Measurements from ENCODE around the gene ABLIM2. TPM values are rescaled to one million over a fixed set of nuclear protein-coding genes. Genes with fewer than 3 reads are reported as not detected.

Gene ABLIM2
- total and polyA plus RNA-seq, 2 experiments from 2014 or later, result 1.5 to 4.3 TPM

DNA sequence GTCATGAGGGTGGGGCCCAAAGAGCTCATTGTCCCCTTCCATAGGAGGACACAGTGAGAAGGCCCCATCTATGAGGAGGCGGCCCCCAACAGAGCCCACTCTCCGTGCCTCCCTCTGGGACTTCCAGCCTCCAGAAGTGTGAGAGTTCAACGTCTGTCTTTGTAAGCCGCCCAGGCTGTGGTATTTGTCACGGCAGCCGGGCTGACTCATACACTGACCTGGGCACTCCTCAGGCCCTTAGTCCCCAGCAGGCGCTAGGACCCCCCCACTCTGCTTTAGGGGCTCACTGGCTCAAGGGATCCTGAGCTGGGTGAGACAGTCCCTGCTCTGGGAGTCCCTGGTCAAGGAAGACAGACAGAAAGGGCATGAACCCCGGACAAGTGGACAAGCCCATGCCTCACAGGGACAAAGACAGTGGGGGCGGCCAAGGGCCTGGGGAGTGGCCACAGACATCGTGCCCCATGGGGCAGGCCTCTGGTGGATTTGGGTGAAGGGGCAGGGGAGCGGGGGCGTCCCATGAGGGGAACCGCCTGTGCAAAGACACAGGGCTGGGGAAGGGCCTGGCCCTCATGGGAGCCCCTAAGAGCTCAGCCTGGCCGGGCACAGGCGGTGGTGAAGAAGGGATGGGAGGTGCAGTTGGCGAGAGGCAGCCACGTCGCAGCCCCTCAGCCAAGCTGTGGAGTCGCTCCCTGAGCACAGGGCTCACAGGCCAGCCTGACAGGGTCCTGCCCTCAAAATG, 21.5 kb downstream of the ABLIM2 start (continued):
- TF ChIP-seq, protein P1, sequence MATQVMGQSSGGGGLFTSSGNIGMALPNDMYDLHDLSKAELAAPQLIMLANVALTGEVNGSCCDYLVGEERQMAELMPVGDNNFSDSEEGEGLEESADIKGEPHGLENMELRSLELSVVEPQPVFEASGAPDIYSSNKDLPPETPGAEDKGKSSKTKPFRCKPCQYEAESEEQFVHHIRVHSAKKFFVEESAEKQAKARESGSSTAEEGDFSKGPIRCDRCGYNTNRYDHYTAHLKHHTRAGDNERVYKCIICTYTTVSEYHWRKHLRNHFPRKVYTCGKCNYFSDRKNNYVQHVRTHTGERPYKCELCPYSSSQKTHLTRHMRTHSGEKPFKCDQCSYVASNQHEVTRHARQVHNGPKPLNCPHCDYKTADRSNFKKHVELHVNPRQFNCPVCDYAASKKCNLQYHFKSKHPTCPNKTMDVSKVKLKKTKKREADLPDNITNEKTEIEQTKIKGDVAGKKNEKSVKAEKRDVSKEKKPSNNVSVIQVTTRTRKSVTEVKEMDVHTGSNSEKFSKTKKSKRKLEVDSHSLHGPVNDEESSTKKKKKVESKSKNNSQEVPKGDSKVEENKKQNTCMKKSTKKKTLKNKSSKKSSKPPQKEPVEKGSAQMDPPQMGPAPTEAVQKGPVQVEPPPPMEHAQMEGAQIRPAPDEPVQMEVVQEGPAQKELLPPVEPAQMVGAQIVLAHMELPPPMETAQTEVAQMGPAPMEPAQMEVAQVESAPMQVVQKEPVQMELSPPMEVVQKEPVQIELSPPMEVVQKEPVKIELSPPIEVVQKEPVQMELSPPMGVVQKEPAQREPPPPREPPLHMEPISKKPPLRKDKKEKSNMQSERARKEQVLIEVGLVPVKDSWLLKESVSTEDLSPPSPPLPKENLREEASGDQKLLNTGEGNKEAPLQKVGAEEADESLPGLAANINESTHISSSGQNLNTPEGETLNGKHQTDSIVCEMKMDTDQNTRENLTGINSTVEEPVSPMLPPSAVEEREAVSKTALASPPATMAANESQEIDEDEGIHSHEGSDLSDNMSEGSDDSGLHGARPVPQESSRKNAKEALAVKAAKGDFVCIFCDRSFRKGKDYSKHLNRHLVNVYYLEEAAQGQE (IDR thresholded peaks at IDR 0.05; ENCODE audit: unreplicated experiment), result no peak
- TF ChIP-seq EZH2phosphoT487 (IDR thresholded peaks at IDR 0.05; ENCODE audit: unreplicated experiment) (no peak), EZH2 (IDR thresholded peaks at IDR 0.05; ENCODE audit: low read depth, unreplicated experiment) (no peak), STAT1 (IDR thresholded peaks at IDR 0.05; ENCODE audit: unreplicated experiment) (no peak)
- TF ChIP-seq, protein P2, sequence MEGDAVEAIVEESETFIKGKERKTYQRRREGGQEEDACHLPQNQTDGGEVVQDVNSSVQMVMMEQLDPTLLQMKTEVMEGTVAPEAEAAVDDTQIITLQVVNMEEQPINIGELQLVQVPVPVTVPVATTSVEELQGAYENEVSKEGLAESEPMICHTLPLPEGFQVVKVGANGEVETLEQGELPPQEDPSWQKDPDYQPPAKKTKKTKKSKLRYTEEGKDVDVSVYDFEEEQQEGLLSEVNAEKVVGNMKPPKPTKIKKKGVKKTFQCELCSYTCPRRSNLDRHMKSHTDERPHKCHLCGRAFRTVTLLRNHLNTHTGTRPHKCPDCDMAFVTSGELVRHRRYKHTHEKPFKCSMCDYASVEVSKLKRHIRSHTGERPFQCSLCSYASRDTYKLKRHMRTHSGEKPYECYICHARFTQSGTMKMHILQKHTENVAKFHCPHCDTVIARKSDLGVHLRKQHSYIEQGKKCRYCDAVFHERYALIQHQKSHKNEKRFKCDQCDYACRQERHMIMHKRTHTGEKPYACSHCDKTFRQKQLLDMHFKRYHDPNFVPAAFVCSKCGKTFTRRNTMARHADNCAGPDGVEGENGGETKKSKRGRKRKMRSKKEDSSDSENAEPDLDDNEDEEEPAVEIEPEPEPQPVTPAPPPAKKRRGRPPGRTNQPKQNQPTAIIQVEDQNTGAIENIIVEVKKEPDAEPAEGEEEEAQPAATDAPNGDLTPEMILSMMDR (conservative IDR thresholded peaks at IDR 0.05; ENCODE audit: low read depth in 2 of 2), result no peak

DNA sequence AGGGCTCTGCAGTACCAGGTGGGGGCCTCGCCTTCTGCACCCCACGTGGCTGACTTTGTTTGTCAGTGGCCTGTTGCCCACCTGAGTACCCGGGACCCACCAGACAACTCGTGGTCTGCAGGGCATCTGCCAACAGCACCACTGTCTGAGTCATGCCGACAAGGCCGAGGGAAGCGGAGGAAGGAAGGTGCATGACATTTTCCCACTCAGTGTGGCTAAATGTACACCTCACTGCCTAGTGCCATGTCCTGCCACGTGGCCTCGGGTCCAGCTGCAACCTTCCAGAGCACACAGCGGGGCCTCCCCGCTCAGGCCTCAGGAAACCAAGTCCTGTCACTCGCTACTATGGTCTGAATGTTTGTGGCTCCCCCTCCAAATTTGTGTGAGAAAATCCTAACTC, 22.1 kb downstream of the ABLIM2 start:
- peaks cover 9% of the 10 kb centered on the region for H3K27me3 Mint-ChIP-seq (ENCODE audit: insufficient read depth, low read depth, poor library complexity)
- TF ChIP-seq ZNF331 (CRISPR knock-in tag; IDR thresholded peaks at IDR 0.05; ENCODE audit: low read depth) (no peak), POLR2AphosphoS5 (IDR thresholded peaks at IDR 0.05; ENCODE audit: low read depth) (no peak), ZNF114 (CRISPR knock-in tag; IDR thresholded peaks at IDR 0.05) (no peak), CREB1 (CRISPR knock-in tag; IDR thresholded peaks at IDR 0.05; ENCODE audit: low read depth) (no peak), EZH2 (IDR thresholded peaks at IDR 0.05; ENCODE audit: low read depth, unreplicated experiment) (no peak), STAT1 (IDR thresholded peaks at IDR 0.05; ENCODE audit: unreplicated experiment) (no peak), EZH2phosphoT487 (IDR thresholded peaks at IDR 0.05; ENCODE audit: unreplicated experiment) (no peak), JUNB (IDR thresholded peaks at IDR 0.05; ENCODE audit: unreplicated experiment) (no peak)
- TF ChIP-seq, protein P2 (conservative IDR thresholded peaks at IDR 0.05; ENCODE audit: low read depth in 2 of 2), result no peak

More for the DNA sequence above, 22.1 kb downstream of the ABLIM2 start:
- H3K4me1 Mint-ChIP-seq, result peaks cover 20% of the 10 kb centered on the region
- H3K27me3 ChIP-seq (ENCODE audit: insufficient read depth), result no peaks in the 10 kb centered on the region
- no peak overlapping the region for H3K4me3 Mint-ChIP-seq
- no peak overlapping the region for H3K27ac Mint-ChIP-seq
- no peaks in the 10 kb centered on the region for H3K4me1 ChIP-seq (ENCODE audit: insufficient read depth)
- H3K4me3 ChIP-seq, result no peak overlapping the region
- no peaks in the 10 kb centered on the region for H3K36me3 ChIP-seq (ENCODE audit: insufficient read depth)
- H4K20me1 ChIP-seq (replicated peaks; ENCODE audit: insufficient read depth), result no peaks in the 10 kb centered on the region
- no peak overlapping the region for H3K27ac ChIP-seq (ENCODE audit: low read depth)
- H3K9me2 ChIP-seq (ENCODE audit: insufficient read depth), result no peaks in the 10 kb centered on the region
- no peaks in the 10 kb centered on the region for H3K79me2 ChIP-seq (replicated peaks; ENCODE audit: insufficient read depth)
- peaks cover 8% of the 10 kb centered on the region for H3K9me3 Mint-ChIP-seq
- H3F3A ChIP-seq (replicated peaks; ENCODE audit: low read depth), result no peaks in the 10 kb centered on the region
- ATAC-seq (no peak), DNase-seq (ENCODE audit: low spot score) (no peak)
- H2AFZ ChIP-seq, result no peak overlapping the region
- H3K4me2 ChIP-seq, result no peak overlapping the region
- no peaks in the 10 kb centered on the region; the same call in 2 of the 3 replicates for H3K36me3 Mint-ChIP-seq (ENCODE audit: low read depth)
